ENCODE data around the gene C11orf54. TPM values are rescaled to one million over a fixed set of nuclear protein-coding genes. Genes with fewer than 3 reads are reported as not detected.

C11orf54 gene
- total and polyA plus RNA-seq, 10 of the 15 experiments (the other 5 are each of a cell fraction or from before 2014, with no cell fraction given) = 15.1 to 32.3 (median 26.8) TPM

DNA sequence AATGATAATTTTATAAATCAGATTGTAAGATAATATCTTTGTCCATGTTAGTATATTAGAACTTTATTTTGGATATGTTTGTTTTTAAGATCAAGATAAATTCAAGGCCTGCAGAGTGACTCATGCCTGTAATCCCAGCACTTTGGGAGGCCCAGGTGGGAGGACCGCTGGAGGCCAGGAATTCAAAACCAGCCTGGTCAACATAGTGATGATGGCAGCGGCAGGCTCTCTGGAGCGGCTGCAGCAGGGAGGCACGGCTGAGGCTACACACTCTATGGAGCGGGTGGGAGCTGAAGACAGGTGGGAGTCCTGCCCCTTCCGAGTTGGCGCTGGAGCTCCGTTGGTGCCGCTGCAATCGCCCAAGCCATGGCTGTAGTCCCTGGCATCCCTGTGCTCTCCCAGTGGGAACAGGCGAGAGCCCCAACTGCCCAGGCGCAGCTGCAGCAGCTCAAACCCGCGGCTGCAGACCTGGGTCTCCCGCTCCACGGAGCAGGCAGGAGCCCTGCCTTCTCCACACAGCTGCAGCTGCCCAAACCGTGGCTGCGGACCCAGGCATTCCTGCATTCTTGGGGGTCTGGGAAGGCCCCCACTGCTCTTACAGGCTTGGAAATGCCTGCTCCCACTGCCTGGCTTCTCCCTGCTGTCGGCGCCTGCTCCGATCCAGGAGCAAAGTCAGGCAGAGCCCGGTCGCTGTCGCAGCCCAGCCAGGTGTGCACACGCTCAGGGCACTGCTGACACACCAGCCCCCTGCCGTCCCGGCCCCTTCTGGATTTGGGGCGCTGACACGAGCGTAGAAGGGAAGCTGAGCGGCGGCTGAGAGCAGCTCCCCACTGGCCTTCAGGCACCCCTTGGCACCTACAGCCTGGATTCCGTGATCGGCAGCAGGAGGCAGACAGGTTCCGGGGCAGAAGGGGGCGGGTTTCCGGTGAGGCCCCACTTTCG, 16.7 kb downstream of the C11orf54 start:
- Histone ChIP-seq H3K79me2 (ENCODE audit: control insufficient read depth, insufficient read depth, low read length) (no peaks in the 10 kb centered on the region), H3K9ac (ENCODE audit: control insufficient read depth, insufficient read depth, low read length) (no peak overlapping the region), H4K20me1 (ENCODE audit: control insufficient read depth, insufficient read depth) (no peaks in the 10 kb centered on the region), H3K4me3 (no peak overlapping the region), H2AFZ (ENCODE audit: control insufficient read depth, low read depth, low read length) (no peak overlapping the region), H3K36me3 (ENCODE audit: control insufficient read depth in 2 of 2, insufficient read depth in 2 of 2, low read length in 1 of 2) (peaks cover 6 to 7% of the 10 kb centered on the region in 2 experiments; a peak in 3 of 4 replicates), H3K4me1 (ENCODE audit: control insufficient read depth, insufficient read depth, low read length) (peaks cover 3% of the 10 kb centered on the region; the same call in 1 of the 2 replicates), H3K27ac (ENCODE audit: control insufficient read depth, insufficient read depth) (no peak overlapping the region), H3K27me3 (replicated peaks in 1 of 2; ENCODE audit: control insufficient read depth in 2 of 2, insufficient read depth in 2 of 2, low read length in 1 of 2) (no peaks in the 10 kb centered on the region), H3K4me2 (ENCODE audit: control insufficient read depth, insufficient read depth) (no peak overlapping the region), H3K9me3 (replicated peaks; ENCODE audit: control insufficient read depth, insufficient read depth, low read length) (no peaks in the 10 kb centered on the region)
- RAD21 ChIA-PET (ENCODE audit: unreplicated experiment) = no interaction called here
- DNase-seq (ENCODE audit: low read depth, low spot score) (no peak), ATAC-seq (no peak), FAIRE-seq (no peak)
- POLR2A ChIA-PET = interaction anchor here (0.7 to 1.2 kb wide), 2 partner anchors 15 to 18 kb away, joined by 4 to 5 read pairs; no protein-coding TSS in a partner anchor
- in situ Hi-C loops (cut with MboI) = no loop called here
- WGBS (ENCODE audit: insufficient coverage, insufficient replicate concordance, low lambda C conversion rate, missing lambda C conversion rate) = 97% methylated on average over 36 of the region's 38 CpGs
- SMC1A ChIA-PET (ENCODE audit: uncharacterized antibody, unreplicated experiment) = no interaction called here
- CTCF ChIA-PET = no interaction called here
- BruUV-seq (replicated peaks) = no TSS peak
- intact Hi-C loops (cut with micrococcal nuclease; ENCODE audit: unreplicated experiment) = no loop called here
- TF ChIP-seq MTA2 (IDR thresholded peaks at IDR 0.05; ENCODE audit: low read depth) (no peak), ZNF687 (IDR thresholded peaks at IDR 0.05) (no peak), JUND (IDR thresholded peaks at IDR 0.05; ENCODE audit: low read depth, low read length) (no peak), TARDBP (IDR thresholded peaks at IDR 0.05; ENCODE audit: borderline replicate concordance) (no peak), PRDM15 (CRISPR knock-in tag; IDR thresholded peaks at IDR 0.05) (no peak), ASH2L (IDR thresholded peaks at IDR 0.05; ENCODE audit: borderline replicate concordance, low read depth) (no peak), SUPT20H (IDR thresholded peaks at IDR 0.05; ENCODE audit: borderline replicate concordance, control insufficient read depth, low read depth, low read length) (no peak), EGR1 (IDR thresholded peaks at IDR 0.05; ENCODE audit: borderline replicate concordance in 1 of 2, low read depth in 2 of 2, low read length in 2 of 2) (no peak), HDAC2 (IDR thresholded peaks at IDR 0.05) (no peak)
- TF ChIP-seq, protein P1, sequence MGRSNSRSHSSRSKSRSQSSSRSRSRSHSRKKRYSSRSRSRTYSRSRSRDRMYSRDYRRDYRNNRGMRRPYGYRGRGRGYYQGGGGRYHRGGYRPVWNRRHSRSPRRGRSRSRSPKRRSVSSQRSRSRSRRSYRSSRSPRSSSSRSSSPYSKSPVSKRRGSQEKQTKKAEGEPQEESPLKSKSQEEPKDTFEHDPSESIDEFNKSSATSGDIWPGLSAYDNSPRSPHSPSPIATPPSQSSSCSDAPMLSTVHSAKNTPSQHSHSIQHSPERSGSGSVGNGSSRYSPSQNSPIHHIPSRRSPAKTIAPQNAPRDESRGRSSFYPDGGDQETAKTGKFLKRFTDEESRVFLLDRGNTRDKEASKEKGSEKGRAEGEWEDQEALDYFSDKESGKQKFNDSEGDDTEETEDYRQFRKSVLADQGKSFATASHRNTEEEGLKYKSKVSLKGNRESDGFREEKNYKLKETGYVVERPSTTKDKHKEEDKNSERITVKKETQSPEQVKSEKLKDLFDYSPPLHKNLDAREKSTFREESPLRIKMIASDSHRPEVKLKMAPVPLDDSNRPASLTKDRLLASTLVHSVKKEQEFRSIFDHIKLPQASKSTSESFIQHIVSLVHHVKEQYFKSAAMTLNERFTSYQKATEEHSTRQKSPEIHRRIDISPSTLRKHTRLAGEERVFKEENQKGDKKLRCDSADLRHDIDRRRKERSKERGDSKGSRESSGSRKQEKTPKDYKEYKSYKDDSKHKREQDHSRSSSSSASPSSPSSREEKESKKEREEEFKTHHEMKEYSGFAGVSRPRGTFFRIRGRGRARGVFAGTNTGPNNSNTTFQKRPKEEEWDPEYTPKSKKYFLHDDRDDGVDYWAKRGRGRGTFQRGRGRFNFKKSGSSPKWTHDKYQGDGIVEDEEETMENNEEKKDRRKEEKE (IDR thresholded peaks at IDR 0.05) = no peak
